Measurements from ENCODE around the gene OR10A6.

- TF ChIP-seq MEF2A (IDR thresholded peaks at IDR 0.05; ENCODE audit: borderline replicate concordance, low read depth) (no peak), CTCF (IDR thresholded peaks at IDR 0.05) (no peak), TAF1 (IDR thresholded peaks at IDR 0.05; ENCODE audit: borderline replicate concordance, low read depth, low read length) (no peak), RXRA (IDR thresholded peaks at IDR 0.05; ENCODE audit: borderline replicate concordance, low read depth) (no peak), POLR2AphosphoS5 (IDR thresholded peaks at IDR 0.05; ENCODE audit: low read depth, low read length) (no peak), TEAD4 (IDR thresholded peaks at IDR 0.05; ENCODE audit: borderline replicate concordance, insufficient read depth) (no peak), EP300 (IDR thresholded peaks at IDR 0.05; ENCODE audit: borderline replicate concordance in 1 of 2, low read depth in 1 of 2, low read length in 1 of 2) (no peak), USF2 (IDR thresholded peaks at IDR 0.05; ENCODE audit: borderline replicate concordance, low read depth, low read length) (no peak), FOXM1 (IDR thresholded peaks at IDR 0.05; ENCODE audit: low read depth) (no peak), SIN3A (IDR thresholded peaks at IDR 0.05; ENCODE audit: borderline replicate concordance, low read depth, low read length) (no peak), USF1 (IDR thresholded peaks at IDR 0.05; ENCODE audit: borderline replicate concordance, low read depth) (no peak), YY1 (IDR thresholded peaks at IDR 0.05; ENCODE audit: low read depth) (no peak)
- TF ChIP-seq, protein P1, sequence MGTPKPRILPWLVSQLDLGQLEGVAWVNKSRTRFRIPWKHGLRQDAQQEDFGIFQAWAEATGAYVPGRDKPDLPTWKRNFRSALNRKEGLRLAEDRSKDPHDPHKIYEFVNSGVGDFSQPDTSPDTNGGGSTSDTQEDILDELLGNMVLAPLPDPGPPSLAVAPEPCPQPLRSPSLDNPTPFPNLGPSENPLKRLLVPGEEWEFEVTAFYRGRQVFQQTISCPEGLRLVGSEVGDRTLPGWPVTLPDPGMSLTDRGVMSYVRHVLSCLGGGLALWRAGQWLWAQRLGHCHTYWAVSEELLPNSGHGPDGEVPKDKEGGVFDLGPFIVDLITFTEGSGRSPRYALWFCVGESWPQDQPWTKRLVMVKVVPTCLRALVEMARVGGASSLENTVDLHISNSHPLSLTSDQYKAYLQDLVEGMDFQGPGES (IDR thresholded peaks at IDR 0.05; ENCODE audit: low read depth, low read length), result no peak
Observed at GRCh38 chr11:7893796-7894195, 37.3 kb downstream of the OR10A6 start.
